Fibroblast of the aortic adventitia (primary cell): Measurements from ENCODE around the gene SIK3. TPM values are rescaled to one million over a fixed set of nuclear protein-coding genes. Genes with fewer than 3 reads are reported as not detected.

Experiments
- DNase-seq: peaks from one replicate; pipeline ENCODE4 v3.0.0-alpha.2; 2010; ENCODE audit warnings: low read depth
- H3K4me3 ChIP-seq: 2 replicates; pipeline ENCODE4 v1.5.1; 2011; ENCODE audit warnings: low read depth, mild to moderate bottlenecking, control low read depth, low read length, moderate library complexity
- total RNA-seq: library from RNA; depleted of rRNA; stranded (reverse); fragments of >200 nt; gene quantifications from 2 replicates; pipeline ENCODE4 v1.2.3, GENCODE V29; 2012; ENCODE audit warnings: low replicate concordance
- TF ChIP-seq, protein P1 (sequence below): IDR thresholded peaks from 2 replicates; pipeline ENCODE4 v1.5.1; 2011; ENCODE audit warnings: mild to moderate bottlenecking, low read length, control low read depth, inconsistent platforms; ENCODE audit not compliant: insufficient read depth

SIK3 gene
- total RNA-seq, 1 donor = 18.4 TPM

DNA sequence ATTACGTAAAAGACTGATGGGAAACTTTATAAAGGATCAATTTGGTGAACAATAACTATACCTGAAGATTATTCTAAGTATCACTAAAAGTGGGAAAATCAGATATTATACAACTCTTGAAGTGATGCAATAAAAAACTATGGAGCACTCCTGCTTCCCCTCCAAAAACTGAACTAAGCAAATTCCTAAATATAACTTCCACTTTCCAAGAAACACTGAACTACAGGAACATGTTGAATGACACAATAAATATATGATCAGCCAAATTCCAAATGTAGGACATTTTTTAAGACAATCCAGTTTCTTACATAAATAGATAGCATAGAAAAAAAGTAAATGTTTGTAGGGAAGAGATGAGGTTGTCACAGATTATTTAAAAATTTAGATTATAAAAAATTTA lies 158.7 kb downstream of the SIK3 start:
- DNase-seq = no peak
- TF ChIP-seq, protein P1, sequence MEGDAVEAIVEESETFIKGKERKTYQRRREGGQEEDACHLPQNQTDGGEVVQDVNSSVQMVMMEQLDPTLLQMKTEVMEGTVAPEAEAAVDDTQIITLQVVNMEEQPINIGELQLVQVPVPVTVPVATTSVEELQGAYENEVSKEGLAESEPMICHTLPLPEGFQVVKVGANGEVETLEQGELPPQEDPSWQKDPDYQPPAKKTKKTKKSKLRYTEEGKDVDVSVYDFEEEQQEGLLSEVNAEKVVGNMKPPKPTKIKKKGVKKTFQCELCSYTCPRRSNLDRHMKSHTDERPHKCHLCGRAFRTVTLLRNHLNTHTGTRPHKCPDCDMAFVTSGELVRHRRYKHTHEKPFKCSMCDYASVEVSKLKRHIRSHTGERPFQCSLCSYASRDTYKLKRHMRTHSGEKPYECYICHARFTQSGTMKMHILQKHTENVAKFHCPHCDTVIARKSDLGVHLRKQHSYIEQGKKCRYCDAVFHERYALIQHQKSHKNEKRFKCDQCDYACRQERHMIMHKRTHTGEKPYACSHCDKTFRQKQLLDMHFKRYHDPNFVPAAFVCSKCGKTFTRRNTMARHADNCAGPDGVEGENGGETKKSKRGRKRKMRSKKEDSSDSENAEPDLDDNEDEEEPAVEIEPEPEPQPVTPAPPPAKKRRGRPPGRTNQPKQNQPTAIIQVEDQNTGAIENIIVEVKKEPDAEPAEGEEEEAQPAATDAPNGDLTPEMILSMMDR = no peak
- no peak overlapping the region for H3K4me3 ChIP-seq

DNA sequence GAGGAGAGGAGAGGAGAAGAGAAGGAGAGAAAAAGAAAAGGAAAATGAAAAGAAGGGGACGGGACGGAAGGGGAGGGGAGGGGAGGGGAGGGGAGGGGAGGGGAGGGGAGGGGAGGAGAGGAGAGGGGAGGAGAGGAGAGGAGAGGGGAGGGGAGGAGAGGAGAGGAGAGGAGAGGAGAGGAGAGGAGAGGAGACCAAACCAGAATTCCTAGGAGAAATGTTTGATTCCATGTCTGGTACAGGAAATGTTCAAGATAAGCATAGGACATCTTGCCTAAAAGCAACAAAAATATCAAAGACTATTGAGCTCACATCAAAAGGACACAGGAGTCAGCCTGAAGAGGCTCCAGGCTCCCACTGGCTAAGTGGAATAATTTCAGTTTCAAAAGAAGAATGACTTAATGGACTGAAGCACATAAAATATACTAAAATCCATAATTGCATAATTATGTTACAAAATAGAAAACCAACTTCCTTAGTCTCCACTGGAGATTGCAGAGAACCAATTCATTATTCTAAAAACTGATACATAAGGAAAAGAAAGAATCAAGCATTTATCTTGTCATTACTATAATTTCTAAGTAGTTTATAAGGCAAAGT lies 159.7 kb downstream of the SIK3 start:
- TF ChIP-seq, protein P1 = no peak
- no peak overlapping the region for H3K4me3 ChIP-seq
- DNase-seq = no peak

DNA sequence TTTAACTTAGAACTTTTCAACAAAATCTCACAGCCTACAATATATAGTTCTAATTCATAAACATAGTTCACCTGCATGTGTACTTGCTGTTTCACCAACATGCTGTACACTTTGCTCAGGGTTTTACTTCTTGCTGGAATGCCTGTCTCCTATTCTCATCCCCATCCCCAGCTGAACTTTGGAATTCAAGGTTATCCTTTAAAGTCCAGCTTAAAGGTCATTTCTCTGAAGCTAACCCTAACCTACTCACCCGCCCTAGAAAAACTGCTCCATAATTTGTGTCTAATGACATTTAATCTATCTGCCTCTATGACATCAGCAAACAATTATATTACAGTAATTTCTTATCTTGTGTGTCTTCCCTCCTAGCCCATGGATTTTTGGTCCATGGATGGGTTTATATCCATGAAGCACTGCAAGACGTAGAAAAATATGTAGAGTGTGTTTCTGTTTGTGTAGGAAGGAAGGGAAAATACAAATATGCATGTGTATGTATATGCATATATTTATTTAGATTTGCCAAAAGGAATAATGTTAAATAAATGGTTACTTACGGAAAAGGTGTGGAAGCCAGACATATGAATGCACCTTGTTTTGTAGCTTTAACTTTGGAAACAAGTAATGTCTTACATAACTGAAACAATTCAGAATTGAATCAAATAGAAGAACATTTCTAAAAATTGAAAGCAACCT lies 161.3 kb downstream of the SIK3 start:
- H3K4me3 ChIP-seq = no peak overlapping the region

DNA sequence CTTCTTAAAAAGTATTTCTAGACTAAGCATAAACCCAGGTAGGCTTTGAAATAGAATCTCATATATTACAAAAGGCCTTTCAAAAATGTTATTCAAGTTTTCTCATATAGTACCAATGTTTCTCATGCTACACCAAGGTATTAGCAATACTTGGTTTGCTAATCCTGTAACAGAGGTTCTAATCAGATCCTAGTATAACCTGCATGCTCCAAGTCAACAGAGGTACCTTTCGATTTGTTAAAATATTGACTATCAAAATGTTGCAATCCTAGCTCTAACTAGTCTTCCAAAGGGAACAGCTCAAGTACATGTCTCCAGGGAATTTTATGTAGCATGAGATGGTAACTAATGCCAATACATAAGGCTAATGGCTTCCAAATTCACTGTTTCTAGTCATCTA lies 162.7 kb downstream of the SIK3 start:
- TF ChIP-seq, protein P1 = no peak
- no peak overlapping the region for H3K4me3 ChIP-seq
- DNase-seq = no peak

More for the DNA sequence above, 161.3 kb downstream of the SIK3 start:
- no peak for DNase-seq
- TF ChIP-seq, protein P1 = no peak

DNA sequence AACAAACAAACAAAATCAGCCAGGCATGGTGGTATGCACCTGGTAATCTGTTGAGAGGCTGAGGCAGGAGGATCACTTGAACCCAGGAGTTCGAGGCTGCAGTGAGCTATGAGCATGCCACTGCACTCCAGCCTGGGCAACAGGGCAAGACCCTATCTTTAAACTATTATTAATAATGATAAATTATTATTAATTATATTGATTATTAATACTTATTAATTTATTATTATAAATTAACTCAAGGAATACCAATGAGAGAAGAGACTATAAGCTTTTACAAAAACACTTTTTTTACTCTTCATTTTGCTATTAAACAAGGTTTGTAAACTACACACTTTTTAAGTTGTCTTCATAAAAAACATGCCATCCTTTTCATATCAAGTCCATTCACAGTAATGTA lies 163.1 kb downstream of the SIK3 start:
- TF ChIP-seq, protein P1 = no peak
- no peak overlapping the region for H3K4me3 ChIP-seq
- DNase-seq = no peak

DNA sequence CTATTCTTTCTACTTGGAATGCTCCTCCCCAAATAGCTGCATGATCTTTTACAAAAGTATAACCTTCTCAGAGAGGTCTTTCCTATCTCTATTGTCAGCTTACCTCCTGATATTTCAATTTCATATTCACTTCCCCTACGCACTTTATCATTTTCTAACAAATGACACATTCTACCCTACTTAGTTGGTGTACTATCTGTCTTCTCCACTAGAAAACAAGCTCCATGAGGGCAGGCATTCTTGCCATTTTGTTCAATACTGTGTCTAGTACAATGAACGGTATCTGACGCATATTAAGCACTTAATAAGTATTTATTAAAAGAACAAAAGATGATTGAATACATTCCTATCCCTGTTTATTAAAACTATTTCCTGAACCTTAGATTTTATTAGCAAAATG lies 164.3 kb downstream of the SIK3 start:
- H3K4me3 ChIP-seq = no peak overlapping the region
- TF ChIP-seq, protein P1 = no peak
- no peak for DNase-seq
